A673 (cell line): ENCODE measurements around the gene COX6A2.

ENCODE experiments used
- CTCF ChIP-seq: fragments of 300-800, 200-600 bp; sonication (generic); conservative IDR thresholded peaks from 2 replicates; pipeline ENCODE4 v1.5.1; 2017; ENCODE audit warnings: low read depth, mild to moderate bottlenecking, antibody characterized with exemption, low read length, moderate library complexity, mixed read lengths
- EZH2 ChIP-seq: fragments of 200-600 bp; sonication (generic); IDR thresholded peaks from 2 replicates; pipeline ENCODE4 v1.6.1; 2017; ENCODE audit warnings: borderline replicate concordance, low read depth, mild to moderate bottlenecking, mixed read lengths, antibody characterized with exemption, low read length; ENCODE audit not compliant: poor library complexity, severe bottlenecking

- no peak for TF ChIP-seq CTCF
- no peak for TF ChIP-seq EZH2
These were observed 25.4 kb upstream of the COX6A2 start for GRCh38 chr16:31453255-31454204.
